Embryonic facial prominence (tissue), 1 donor: ENCODE measurements around the gene LRRC75A.
"Not testable (repeated sequence)": the region's sequence is repeated elsewhere in the genome, so short reads cannot be mapped to it uniquely, and the experiment has no call there.

ENCODE experiments used
- DNase-seq: peaks from one replicate; pipeline ENCODE4 v3.0.0-alpha.2; 2016; ENCODE audit errors: extremely low spot score

LRRC75A gene

DNA sequence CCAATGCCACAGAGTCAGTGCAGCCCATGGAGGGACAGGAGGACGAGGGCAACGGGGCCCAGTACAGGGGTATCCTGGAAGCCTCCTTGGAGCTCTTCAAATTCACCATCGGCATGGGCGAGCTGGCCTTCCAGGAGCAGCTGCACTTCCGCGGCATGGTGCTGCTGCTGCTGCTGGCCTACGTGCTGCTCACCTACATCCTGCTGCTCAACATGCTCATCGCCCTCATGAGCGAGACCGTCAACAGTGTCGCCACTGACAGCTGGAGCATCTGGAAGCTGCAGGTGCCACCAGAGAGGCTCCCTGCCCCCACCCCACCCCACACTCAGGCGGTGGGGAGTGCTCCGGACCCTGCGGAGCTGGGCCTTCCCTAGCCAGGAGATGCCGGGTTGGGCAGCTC is 60.0 kb downstream of the LRRC75A start:
- DNase-seq = no peak

DNA sequence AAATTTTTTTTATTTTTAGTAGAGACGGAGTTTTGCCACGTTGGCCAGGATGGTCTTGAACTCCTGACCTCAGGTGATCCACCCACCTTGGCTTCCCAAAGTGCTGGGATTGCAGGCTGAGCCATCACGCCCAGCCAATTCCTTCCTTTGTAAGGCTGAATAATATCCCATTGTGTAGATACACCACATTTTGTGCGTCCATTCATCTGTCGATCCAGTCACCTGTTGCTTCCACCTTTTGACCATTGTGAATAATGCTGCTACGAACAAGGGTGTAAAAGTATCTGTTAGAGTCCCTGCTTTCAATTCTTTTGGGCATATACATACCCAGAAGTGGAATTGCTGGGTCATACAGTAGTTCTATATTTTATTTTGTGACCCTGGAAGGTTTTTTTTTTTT is 61.3 kb downstream of the LRRC75A start:
- DNase-seq = no peak

DNA sequence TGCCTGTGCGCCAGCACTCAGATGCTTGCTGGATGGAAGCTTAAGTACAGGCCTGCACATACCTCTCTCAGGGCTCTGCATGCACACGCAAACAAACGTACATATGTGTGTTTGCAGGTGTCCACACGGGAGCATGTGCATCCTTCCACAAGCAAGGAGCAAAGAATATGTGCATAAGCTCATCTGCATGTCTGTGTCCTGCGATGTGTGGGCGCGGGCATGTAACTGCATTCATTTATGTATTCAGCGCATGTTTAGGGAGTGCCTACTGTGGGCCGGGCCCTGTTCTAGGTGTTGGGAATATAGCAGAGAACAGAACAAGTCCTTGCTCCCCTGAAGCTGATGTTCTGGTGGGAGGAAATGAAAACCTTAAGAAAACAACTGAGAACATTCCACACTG is 62.9 kb downstream of the LRRC75A start:
- no peak for DNase-seq

DNA sequence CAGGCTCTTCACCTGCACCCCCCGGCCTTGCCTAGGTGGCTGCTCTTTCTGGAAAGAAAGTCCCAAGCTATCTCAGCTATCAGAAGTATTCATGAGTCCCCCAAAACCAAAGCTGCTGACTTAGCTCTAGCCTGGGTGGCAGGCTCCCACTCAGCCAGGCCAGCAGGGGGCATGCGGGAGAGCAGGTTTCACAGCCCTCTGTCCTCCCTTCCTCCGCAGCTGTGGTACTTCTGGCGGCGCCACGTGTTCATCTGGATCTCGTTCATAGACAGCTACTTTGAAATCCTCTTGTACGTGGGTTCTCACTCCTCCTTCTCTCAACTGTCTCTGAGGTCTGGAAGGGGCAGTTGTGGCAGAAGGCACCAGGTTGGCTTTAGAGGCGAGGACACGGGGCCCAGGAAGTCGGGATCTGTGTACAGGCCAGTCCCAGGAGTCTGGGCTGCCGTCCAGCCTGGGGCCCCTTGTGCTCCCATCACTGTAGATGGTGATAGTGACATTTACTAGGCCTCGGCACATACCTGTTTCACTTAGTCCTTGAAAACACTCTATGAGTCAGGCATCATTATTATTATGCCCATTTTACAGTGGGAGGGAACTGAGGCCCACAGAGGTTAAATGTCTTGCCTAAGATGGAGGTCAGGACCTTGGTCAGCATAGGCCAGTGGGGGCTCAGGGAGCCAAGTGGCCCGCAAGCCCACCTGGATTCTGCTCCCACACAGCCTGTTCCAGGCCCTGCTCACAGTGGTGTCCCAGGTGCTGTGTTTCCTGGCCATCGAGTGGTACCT is 63.7 kb downstream of the LRRC75A start:
- DNase-seq = no peak

DNA sequence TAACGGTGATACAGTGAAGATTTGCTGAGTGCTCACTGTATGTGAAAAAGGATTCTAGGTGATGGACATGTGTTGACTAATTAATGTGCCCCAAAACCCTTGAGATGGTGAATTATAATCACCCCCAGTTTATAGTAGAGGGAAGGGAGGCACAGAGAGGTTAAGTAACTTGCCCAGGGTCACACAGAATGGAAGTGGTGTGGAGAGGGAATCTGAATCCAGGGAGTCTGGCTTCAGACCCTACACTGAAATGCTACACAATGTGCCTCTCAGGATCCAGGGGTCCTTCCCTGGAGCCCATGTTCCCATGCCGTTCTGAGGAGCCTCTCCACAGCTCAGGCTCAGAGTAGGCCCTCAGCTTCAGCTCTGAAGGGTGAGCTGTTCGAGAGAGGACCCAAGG is 65.0 kb downstream of the LRRC75A start:
- no peak for DNase-seq

DNA sequence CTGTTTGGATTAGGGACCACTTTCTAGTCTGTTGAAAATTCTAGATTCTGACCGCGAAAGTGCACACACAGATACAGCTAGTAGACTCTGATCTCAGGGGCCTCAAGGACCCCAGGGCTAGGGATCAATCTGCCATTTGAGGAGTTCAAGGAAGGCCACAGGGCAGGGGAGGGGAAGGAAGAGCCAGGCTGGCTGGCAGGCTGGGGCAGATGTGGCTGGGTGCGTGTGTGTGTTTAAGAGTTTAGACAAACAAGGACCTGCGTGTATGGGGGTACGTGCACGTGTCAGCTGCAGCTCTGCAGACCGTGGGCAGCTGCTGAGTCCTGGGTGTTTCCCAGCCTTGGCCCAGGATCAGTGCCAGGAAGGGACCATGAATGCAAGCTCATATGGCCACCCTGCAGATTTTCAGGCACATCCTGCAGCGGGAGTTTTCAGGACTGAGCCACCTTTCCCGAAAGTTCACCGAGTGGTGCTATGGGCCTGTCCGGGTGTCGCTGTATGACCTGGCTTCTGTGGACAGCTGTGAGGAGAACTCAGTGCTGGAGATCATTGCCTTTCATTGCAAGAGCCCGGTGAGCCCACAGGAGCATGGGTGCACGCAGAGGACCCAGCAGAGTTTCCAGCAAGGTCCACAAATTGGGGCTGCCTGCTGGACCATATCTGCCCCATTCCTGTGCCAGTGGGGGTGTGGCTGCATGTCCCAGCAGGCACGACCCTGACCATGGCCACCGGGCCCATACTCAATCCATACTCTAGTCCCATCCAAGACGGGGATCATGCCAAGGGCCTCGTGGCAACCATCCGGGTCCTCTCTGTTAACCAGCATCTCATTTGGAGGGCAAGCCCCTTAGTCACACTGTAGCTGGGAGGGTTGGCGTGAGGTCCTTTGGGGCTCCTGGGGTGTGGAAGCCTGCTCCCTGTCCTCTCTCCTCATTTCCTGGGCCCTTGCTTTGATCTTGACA is 66.0 kb downstream of the LRRC75A start:
- DNase-seq = no peak

DNA sequence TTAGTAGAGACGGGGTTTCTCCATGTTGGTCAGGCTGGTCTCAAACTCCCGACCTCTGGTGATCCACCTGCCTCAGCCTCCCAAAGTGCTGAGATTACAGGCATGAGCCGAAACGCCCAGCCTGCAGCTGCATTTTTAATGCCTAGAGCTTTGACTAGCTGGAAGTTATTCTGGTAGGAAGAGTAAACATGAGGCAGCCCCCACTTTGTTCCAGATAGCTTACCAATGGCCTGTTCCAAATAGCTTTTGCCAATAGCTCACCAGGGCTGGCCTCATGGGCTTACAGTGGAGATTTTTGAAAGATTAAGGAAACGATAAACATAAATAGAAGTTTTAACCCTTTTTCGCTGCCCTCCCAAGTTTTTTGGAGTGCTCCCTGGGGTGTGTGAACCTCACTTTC is 66.8 kb downstream of the LRRC75A start:
- DNase-seq = no peak

DNA sequence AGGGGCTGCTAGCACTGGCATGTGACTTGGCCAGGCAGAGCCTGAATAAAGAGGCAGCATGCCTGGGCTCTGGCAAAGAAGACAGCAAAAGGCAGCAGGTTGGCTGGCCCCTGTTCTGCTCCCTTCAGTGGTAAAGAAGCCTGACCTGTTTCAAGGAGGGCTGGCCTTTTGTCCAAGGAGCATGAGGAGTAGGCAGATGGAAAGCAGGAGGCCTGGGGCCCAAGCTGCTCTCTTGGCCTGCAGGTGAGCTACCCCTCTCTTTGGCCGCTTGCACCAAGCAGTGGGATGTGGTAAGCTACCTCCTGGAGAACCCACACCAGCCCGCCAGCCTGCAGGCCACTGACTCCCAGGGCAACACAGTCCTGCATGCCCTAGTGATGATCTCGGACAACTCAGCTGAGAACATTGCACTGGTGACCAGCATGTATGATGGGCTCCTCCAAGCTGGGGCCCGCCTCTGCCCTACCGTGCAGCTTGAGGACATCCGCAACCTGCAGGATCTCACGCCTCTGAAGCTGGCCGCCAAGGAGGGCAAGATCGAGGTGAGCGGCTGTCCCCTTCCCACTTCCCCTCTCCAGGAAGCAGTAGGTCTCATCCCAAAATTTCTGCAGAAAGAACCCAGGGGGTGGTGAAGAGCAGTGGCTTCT is 68.6 kb downstream of the LRRC75A start:
- DNase-seq = no peak

DNA sequence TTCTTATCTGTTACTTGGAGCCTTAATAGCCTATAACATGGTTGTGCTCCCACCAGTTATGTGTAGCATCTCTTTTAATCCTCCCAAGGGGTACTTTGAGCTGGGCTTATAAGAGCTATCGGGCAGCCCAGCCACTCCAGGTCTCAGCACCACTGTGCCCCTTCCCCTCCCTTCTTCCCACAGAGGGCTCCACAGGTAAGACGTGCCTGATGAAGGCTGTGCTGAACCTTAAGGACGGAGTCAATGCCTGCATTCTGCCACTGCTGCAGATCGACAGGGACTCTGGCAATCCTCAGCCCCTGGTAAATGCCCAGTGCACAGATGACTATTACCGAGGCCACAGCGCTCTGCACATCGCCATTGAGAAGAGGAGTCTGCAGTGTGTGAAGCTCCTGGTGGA is 69.6 kb downstream of the LRRC75A start:
- DNase-seq = no peak

DNA sequence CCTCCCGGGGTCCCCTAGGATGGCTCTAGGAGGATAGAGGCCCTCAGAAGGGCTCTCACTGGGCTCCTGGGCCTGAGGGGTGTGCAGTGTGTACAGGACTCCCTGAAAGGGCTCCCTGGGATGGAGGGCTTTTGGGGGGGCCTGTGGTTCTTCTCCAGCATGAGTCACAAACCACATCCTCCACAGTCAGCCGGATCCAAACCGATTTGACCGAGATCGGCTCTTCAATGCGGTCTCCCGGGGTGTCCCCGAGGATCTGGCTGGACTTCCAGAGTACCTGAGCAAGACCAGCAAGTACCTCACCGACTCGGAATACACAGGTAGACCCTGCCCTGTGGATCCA is 72.1 kb downstream of the LRRC75A start:
- no peak for DNase-seq

DNA sequence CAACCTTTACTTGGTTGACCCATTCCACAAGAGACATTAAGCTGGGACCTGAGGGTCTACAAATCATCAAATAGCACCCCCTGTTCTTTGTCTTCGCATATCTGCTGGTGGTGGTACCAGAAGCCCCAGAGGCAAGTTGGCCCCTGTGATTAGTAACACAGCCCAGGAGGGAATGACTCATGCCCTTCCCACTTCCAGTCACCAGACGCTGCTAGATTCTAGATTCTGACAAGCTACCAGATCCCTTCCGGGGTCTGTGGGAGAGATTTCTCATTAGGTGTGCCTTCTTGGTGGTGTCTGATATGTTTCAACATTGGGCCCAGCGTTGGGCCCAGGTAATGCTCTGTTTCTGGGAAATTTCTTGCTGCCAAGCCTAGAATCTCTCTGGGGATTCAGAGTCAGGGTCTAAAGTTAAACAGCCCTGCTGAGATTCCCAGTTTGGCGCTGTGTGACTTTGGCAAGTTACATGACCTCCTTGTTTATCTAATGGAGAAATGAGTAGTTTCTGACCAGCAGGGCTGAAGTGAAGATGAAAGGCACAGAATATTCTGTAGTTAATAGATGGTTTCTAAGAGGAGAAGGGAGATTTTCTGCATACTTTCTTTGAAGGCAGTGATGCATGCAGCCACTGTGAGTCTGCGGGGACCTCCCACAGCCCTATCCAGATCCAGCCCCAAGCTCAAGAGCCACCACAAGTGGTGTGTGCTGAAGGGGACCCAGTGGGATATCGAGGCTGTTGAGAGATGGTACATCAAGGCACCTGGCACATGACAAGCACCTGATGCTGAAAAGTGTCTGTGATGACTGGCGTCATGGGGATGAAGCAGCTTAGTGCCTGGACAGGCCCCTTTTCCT is 72.7 kb downstream of the LRRC75A start:
- DNase-seq = no peak

DNA sequence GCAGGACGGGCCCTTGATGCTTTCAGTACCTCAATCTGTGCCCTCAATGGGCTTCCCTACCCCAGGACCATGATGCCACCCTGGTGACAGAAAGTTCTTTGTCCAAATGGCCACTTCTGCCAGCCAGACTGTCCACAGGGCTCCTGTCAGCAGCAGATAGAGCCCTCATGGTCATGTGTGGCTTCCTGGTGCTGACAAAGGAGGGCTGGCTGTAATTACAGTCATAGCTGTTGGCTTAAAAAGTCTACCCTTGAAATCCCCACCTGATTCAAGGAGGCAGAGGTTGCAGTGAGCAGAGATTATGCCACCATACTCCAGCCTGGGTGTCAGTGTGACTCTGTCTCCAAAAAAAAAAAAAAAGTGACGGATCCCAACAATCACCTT is 73.3 kb downstream of the LRRC75A start:
- DNase-seq = no peak

DNA sequence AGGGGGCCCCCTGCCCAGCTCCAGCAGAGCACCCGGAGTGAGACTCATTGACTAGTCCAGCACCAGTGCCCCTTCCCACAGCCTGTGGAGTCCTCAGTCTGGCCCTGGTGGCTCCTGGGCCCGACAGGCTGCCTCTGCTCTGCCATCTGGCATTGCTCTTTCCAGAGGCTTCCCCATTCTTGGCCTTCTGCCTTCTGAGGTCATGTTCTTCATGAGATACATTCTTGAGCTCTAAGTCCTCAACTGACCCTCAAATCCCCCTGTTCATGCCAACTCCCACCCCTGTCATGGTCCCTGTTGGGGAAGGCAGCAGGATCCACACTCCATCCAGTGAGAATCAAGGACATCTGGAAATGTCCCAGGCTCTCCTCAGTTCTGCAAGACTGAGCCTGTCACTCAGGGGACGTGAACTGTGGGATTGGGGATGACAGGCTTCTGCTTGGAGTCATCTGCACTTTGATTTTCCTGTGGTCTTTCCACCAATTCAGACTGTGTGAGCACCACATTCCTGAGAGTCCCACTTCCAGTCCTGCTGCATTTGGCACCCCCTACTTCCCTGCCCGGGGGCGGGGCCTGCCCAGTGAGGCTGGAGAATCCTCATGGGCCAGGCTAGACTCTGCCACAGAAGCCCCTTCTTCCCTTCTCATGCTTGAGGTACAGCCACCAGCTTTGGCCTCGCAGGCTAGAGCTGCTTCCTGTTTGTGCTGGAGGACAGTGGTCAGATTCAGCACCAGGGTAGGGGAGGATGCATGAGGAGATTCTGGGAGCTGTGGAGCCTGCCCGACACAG is 73.9 kb downstream of the LRRC75A start:
- no peak for DNase-seq

DNA sequence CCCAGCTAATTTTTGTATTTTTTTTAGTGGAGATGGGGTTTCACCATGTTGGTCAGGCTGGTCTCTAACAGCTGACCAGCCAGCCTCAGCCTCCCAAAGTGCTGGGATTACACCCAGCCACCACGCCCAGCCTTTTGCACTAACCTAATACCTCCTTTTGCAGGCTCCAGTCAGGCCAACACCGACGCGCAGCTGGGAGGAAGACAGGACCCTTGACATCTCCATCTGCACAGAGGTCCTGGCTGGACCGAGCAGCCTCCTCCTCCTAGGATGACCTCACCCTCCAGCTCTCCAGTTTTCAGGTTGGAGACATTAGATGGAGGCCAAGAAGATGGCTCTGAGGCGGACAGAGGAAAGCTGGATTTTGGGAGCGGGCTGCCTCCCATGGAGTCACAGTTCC is 74.6 kb downstream of the LRRC75A start:
- no peak for DNase-seq

DNA sequence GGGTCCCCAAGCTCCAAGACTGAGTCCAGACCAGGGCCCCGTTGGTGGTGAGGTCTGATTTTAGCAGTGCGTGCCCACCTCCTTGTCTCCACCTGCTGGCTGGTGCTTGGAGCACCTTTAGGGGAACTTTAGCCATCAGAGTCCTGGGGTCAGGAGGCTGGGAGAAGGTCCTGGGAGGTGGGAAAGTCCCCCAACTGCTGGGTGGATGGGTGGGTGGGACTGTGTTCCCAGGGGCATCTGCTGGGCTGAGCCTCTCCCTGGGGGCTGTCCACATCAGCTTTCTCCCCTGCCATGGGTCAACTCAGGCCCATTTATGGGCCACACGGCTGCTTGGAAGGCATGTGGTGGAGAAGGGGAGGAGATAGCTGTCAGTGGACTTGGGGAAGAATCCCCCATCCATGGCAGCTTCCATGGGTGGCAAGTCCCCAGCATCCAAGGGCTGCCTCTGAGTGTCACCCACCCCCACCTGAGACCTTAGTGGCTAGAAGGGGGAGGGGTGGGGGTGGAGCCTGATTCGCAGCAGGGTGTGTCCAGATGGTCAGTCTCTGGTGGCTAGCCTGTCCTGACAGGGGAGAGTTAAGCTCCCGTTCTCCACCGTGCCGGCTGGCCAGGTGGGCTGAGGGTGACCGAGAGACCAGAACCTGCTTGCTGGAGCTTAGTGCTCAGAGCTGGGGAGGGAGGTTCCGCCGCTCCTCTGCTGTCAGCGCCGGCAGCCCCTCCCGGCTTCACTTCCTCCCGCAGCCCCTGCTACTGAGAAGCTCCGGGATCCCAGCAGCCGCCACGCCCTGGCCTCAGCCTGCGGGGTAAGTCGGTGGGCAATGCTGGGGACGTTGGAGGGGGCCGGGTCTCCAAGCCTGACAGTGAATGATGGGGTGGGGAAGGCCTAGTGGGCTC is 76.7 kb downstream of the LRRC75A start, which contains the start of gene TRPV2:
TSS of gene TRPV2 (plus strand) at position 541 of the 894 bp plus-strand sequence. CDS start 2,098 bp downstream, outside the sequence.
- no peak for DNase-seq

DNA sequence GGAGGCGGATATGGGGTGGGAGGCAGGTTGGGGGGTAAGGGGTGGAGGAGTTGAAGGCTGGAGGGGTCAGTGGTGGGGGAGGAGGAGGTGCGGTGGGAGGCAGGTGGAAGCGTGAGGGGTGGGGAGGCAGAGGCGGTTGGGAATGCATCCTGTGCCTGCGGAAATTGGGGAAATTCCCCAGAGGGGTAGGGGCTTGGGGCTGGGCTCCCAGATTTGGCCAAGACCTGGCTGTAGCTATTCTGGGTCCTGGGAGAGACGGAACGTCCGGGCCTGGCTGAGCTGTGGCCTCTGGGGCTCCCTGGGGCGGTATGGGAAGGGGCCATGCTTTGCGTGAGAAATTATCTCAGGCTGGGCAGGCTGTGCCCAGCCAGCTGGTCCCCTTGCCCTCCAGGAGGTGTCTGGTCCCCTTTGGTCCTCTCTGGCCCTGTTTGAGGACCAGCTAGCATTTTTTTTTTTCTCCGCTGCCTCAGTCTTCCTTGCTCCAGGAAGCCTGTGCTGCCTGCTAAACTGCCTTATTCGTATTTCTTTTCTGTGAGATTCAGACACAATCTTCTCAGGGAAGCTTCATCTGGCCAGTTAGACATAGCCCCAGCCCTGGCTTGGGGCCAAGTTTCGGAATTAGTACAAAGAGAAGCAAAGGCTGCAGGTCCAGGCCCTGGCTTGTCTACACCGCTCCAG is 83.9 kb downstream of the LRRC75A start:
- DNase-seq = no peak

DNA sequence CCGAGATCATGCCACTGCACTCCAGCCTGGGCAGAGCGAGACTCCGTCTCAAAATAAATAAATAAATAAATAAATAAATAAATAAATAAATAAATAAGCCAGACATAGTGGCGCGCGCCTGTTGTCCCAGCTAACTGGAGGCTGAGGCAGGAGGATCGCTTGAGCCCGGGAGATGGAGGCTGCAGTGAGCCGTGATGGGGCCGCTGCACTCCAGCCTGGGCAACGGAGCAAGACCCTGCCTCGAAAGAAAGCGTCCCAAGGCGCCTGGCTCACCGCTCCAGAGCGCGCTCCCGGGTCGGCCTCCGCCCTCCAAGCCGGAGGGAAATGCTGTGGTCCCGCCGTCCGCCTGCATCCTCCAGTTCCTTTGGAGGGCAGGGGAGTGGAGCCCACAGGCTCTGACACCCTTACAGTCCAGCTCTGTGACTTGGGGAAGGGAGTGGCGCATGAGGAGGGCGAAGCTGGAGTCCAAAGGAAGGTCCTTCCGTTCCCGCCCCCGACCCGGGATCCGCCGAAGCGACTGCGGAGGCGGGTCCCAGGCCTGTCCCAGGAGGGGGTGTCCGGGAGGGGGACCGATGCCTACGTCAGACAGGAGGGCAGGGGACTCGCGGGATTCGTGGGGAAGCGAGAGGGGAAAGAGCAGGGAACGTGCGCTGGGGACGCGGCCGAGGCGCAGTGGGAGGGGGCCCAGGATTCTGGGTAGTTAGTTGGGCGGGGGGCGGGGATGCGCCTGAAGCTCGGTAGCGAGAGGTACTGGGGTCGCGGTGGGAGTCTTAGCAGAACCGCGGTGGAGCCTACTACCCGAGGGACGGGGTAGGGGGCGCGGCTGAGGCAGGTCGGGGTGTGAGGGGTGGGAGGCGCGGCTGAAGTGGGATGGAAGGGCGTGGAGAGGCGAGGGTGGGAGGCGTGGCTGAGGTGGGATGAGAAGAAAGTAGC is 85.0 kb downstream of the LRRC75A start:
- no peak for DNase-seq

DNA sequence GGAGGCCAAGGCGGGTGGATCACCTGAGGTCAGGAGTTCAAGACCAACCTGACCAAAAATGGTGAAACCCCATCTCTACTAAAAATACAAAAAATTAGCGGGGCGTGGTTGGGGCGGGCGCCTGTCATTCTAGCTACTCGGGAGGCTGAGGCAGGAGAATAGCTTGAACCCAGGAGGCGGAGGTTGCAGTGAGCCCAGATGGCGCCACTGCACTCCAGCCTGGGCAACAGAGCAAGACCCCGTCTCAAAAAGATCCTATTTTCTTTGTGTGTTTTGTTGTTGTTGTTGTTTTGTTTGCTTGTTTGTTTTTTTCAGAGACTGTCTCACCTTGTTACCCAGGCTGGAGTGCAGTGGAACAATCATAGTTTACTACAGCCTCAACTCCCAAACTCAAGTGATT is 88.1 kb downstream of the LRRC75A start:
- not testable (repeated sequence) for DNase-seq
